ENCODE data around the gene NFIB. TPM values are rescaled to one million over a fixed set of nuclear protein-coding genes. Genes with fewer than 3 reads are reported as not detected.

Gene NFIB
- polyA plus RNA-seq, 1 donor (not counting 4 experiments of a cell fraction or from before 2014, with no cell fraction given): 8.9 TPM

DNA sequence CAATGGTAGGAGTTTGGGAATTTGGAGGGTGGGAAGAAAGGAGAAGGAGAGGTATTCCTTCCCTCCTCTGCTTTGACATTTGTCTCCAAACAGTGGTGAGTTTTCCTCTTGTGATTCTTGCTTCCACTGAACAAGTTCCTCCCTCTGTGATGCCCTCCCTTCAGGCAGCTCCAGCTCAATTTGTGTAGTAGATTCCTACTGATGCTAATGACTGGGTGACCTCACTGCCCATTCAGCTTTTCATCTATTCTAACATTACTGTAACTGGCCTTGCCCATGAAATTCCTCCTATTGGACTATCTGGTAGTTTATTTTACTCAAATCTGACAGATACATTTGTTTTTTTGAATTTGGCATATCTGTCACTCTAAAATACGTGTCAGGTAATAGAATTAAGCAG lies 121.4 kb downstream of the NFIB start:
- Histone ChIP-seq H2AFZ (ENCODE audit: control insufficient read depth, low read length) (no peak overlapping the region), H3K9ac (ENCODE audit: control insufficient read depth, extremely low read depth, insufficient read depth, low read length) (no peak overlapping the region), H3K27ac (ENCODE audit: control insufficient read depth, insufficient read depth, low read length) (no peak overlapping the region), H3K4me3 (ENCODE audit: control insufficient read depth in 2 of 3, extremely low read depth in 1 of 3, insufficient read depth in 2 of 3, low read depth in 1 of 3, low read length in 3 of 3) (no peak overlapping the region), H3K9me1 (ENCODE audit: control insufficient read depth, extremely low read depth, insufficient read depth, low read length) (no peaks in the 10 kb centered on the region), H3K4me1 (ENCODE audit: control insufficient read depth, extremely low read depth, insufficient read depth, low read length) (no peaks in the 10 kb centered on the region), H3K36me3 (ENCODE audit: control insufficient read depth in 2 of 2, extremely low read depth in 1 of 2, insufficient read depth in 2 of 2, low read length in 2 of 2) (no peaks in the 10 kb centered on the region), H3K9me3 (ENCODE audit: control insufficient read depth, low read depth, low read length) (no peaks in the 10 kb centered on the region), H3K79me2 (ENCODE audit: control insufficient read depth, insufficient read depth, low read length) (peaks cover 21% of the 10 kb centered on the region), H3K27me3 (ENCODE audit: control insufficient read depth, extremely low read depth, insufficient read depth, low read length) (no peaks in the 10 kb centered on the region), H3K4me2 (ENCODE audit: control insufficient read depth, extremely low read depth, insufficient read depth, low read depth, low read length) (no peak overlapping the region), H4K20me1 (ENCODE audit: control insufficient read depth, extremely low read depth, insufficient read depth, low read length) (no peaks in the 10 kb centered on the region)
- dilution Hi-C loops (cut with MboI; ENCODE audit: extremely low pct_ligation_motif_present, low sequenced_read_pairs): no loop called here
- DNase-seq (ENCODE audit: low read depth, low spot score): no peak
- peak; percentile 41 for FAIRE-seq
- TF ChIP-seq CTCF (optimal IDR thresholded peaks at IDR 0.05 in 1 of 3, IDR thresholded peaks at IDR 0.05 in 1 of 3, conservative IDR thresholded peaks at IDR 0.05 in 1 of 3; ENCODE audit: extremely low read depth in 1 of 3, insufficient read depth in 2 of 3, low read length in 3 of 3): no peak
- no peak for TF ChIP-seq EZH2 (IDR thresholded peaks at IDR 0.05; ENCODE audit: low read length)

- DNase-seq (ENCODE audit: low read depth, low spot score): no peak
- Histone ChIP-seq H3K79me2 (ENCODE audit: control insufficient read depth, insufficient read depth, low read length) (peaks cover 21% of the 10 kb centered on the region), H3K27me3 (ENCODE audit: control insufficient read depth, extremely low read depth, insufficient read depth, low read length) (no peaks in the 10 kb centered on the region), H2AFZ (ENCODE audit: control insufficient read depth, low read length) (no peak overlapping the region), H3K4me2 (ENCODE audit: control insufficient read depth, extremely low read depth, insufficient read depth, low read depth, low read length) (no peak overlapping the region), H3K27ac (ENCODE audit: control insufficient read depth, insufficient read depth, low read length) (no peak overlapping the region), H3K36me3 (ENCODE audit: control insufficient read depth in 2 of 2, extremely low read depth in 1 of 2, insufficient read depth in 2 of 2, low read length in 2 of 2) (no peaks in the 10 kb centered on the region), H3K4me1 (ENCODE audit: control insufficient read depth, extremely low read depth, insufficient read depth, low read length) (no peaks in the 10 kb centered on the region), H4K20me1 (ENCODE audit: control insufficient read depth, extremely low read depth, insufficient read depth, low read length) (no peaks in the 10 kb centered on the region), H3K4me3 (ENCODE audit: control insufficient read depth in 2 of 3, extremely low read depth in 1 of 3, insufficient read depth in 2 of 3, low read depth in 1 of 3, low read length in 3 of 3) (no peak overlapping the region), H3K9ac (ENCODE audit: control insufficient read depth, extremely low read depth, insufficient read depth, low read length) (no peak overlapping the region), H3K9me3 (ENCODE audit: control insufficient read depth, low read depth, low read length) (no peaks in the 10 kb centered on the region), H3K9me1 (ENCODE audit: control insufficient read depth, extremely low read depth, insufficient read depth, low read length) (no peaks in the 10 kb centered on the region)
- no peak for FAIRE-seq
- dilution Hi-C loops (cut with MboI; ENCODE audit: extremely low pct_ligation_motif_present, low sequenced_read_pairs): no loop called here
- TF ChIP-seq EZH2 (IDR thresholded peaks at IDR 0.05; ENCODE audit: low read length): no peak
- TF ChIP-seq CTCF (optimal IDR thresholded peaks at IDR 0.05 in 1 of 3, IDR thresholded peaks at IDR 0.05 in 1 of 3, conservative IDR thresholded peaks at IDR 0.05 in 1 of 3; ENCODE audit: extremely low read depth in 1 of 3, insufficient read depth in 2 of 3, low read length in 3 of 3): no peak
These were observed 122.4 kb downstream of the NFIB start for GRCh38 chr9:14191512-14191911.

Measured in keratinocyte (primary cell).